Measurements from ENCODE around the gene LAMA5. TPM values are rescaled to one million over a fixed set of nuclear protein-coding genes. Genes with fewer than 3 reads are reported as not detected.

LAMA5 gene
- total and polyA plus RNA-seq, 2 experiments from 2014 or later: 201 to 298 TPM

GRCh38 chr20:62315773-62316172 is 51.3 kb downstream of the LAMA5 start:
- Histone ChIP-seq H3K4me3 (no peak overlapping the region), H3K4me1 (ENCODE audit: insufficient read depth) (no peaks in the 10 kb centered on the region), H3F3A (replicated peaks; ENCODE audit: low read depth) (peaks cover 45% of the 10 kb centered on the region), H3K4me2 (no peak overlapping the region), H3K9me2 (ENCODE audit: insufficient read depth) (no peaks in the 10 kb centered on the region), H3K79me2 (replicated peaks; ENCODE audit: insufficient read depth) (no peaks in the 10 kb centered on the region), H3K27ac (ENCODE audit: low read depth) (no peak overlapping the region), H3K36me3 (ENCODE audit: insufficient read depth) (peaks cover 31% of the 10 kb centered on the region), H2AFZ (no peak overlapping the region), H4K20me1 (replicated peaks; ENCODE audit: insufficient read depth) (no peaks in the 10 kb centered on the region), H3K27me3 (ENCODE audit: insufficient read depth) (no peaks in the 10 kb centered on the region)
- Mint-ChIP-seq H3K9me3 (peaks cover 23% of the 10 kb centered on the region), H3K27me3 (ENCODE audit: insufficient read depth, low read depth, poor library complexity) (peaks cover 39% of the 10 kb centered on the region), H3K4me1 (no peaks in the 10 kb centered on the region), H3K4me3 (no peak overlapping the region), H3K27ac (no peak overlapping the region), H3K36me3 (ENCODE audit: low read depth) (peaks cover 63% of the 10 kb centered on the region)
- DNase-seq (ENCODE audit: low spot score) (no peak), ATAC-seq (no peak)
- TF ChIP-seq ETS1 (IDR thresholded peaks at IDR 0.05) (no peak), CTCF (conservative IDR thresholded peaks at IDR 0.05; ENCODE audit: low read depth in 2 of 2) (no peak), ZNF114 (CRISPR knock-in tag; IDR thresholded peaks at IDR 0.05) (no peak), ZNF462 (CRISPR knock-in tag; IDR thresholded peaks at IDR 0.05) (no peak), NANOG (IDR thresholded peaks at IDR 0.05; ENCODE audit: borderline replicate concordance) (no peak), EZH2phosphoT487 (IDR thresholded peaks at IDR 0.05; ENCODE audit: unreplicated experiment) (no peak), POLR2AphosphoS5 (IDR thresholded peaks at IDR 0.05; ENCODE audit: low read depth) (no peak), ZNF331 (CRISPR knock-in tag; IDR thresholded peaks at IDR 0.05; ENCODE audit: low read depth) (no peak), CREB1 (CRISPR knock-in tag; IDR thresholded peaks at IDR 0.05; ENCODE audit: low read depth) (no peak), EZH2 (IDR thresholded peaks at IDR 0.05; ENCODE audit: low read depth, unreplicated experiment) (no peak), STAT1 (IDR thresholded peaks at IDR 0.05; ENCODE audit: unreplicated experiment) (no peak), JUNB (IDR thresholded peaks at IDR 0.05; ENCODE audit: unreplicated experiment) (no peak)
- TF ChIP-seq, protein P1, sequence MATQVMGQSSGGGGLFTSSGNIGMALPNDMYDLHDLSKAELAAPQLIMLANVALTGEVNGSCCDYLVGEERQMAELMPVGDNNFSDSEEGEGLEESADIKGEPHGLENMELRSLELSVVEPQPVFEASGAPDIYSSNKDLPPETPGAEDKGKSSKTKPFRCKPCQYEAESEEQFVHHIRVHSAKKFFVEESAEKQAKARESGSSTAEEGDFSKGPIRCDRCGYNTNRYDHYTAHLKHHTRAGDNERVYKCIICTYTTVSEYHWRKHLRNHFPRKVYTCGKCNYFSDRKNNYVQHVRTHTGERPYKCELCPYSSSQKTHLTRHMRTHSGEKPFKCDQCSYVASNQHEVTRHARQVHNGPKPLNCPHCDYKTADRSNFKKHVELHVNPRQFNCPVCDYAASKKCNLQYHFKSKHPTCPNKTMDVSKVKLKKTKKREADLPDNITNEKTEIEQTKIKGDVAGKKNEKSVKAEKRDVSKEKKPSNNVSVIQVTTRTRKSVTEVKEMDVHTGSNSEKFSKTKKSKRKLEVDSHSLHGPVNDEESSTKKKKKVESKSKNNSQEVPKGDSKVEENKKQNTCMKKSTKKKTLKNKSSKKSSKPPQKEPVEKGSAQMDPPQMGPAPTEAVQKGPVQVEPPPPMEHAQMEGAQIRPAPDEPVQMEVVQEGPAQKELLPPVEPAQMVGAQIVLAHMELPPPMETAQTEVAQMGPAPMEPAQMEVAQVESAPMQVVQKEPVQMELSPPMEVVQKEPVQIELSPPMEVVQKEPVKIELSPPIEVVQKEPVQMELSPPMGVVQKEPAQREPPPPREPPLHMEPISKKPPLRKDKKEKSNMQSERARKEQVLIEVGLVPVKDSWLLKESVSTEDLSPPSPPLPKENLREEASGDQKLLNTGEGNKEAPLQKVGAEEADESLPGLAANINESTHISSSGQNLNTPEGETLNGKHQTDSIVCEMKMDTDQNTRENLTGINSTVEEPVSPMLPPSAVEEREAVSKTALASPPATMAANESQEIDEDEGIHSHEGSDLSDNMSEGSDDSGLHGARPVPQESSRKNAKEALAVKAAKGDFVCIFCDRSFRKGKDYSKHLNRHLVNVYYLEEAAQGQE (IDR thresholded peaks at IDR 0.05; ENCODE audit: unreplicated experiment): no peak

Data from GM23338 (cell line).